Spleen (tissue), 7 donors: Measurements from ENCODE around the gene RNPEP.

Experiments
- POLR2A ChIP-seq, 3 donors: fragments of 450-650 bp; IDR thresholded peaks; one replicate each; pipeline ENCODE4 v1.5.1; 2017; ENCODE audit warnings: antibody characterized with exemption in 3 of 3, mild to moderate bottlenecking in 1 of 3
- POLR2AphosphoS5 ChIP-seq, 3 donors: sonication (generic); formaldehyde crosslinking; IDR thresholded peaks; one replicate each; pipeline ENCODE4 v1.5.1; 2017; ENCODE audit warnings: antibody characterized with exemption in 3 of 3
- TF ChIP-seq, protein P1 (sequence below), 11 experiments: fragments of 200-600 bp in 7 of 11; fragments of 450-650 bp in 4 of 11; sonication (generic) in 4 of 11; IDR thresholded peaks in 8 of 11; conservative IDR thresholded peaks in 3 of 11; 1 replicate in 7 of 11; 2 replicates in 4 of 11; pipeline versions ENCODE4 v1.4.0 to v1.8.0; 2016 to 2021; ENCODE audit warnings: antibody characterized with exemption in 11 of 11, inconsistent platforms in 4 of 11, mild to moderate bottlenecking in 1 of 11
- donor health status: DM: no; HTN: no; CAD: no; lungs with moderate emphysema.
- donor health status: DM: no; HTN: no; CAD: no.
- donor health status: DM: no; HTN: no; CAD: no.

DNA sequence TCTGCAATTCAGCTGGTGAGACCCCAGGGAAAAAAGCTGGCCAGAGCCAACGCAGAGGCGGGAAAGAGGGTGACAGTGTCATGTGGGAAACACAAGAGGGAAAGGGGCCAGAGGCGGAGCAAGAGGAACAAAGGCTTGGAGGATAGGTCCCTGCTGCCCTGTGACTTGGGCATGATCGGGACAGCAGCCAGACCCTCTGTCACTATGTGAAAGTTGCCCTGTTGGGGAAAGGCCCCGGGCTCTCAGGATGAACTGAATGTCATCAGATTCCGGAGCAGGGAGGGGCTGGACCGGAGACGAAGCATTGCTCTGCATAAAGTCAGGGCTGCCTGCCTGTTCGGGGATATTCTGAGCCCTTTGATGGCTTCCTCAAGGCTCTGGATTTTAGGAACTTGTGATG lies 22.3 kb downstream of the RNPEP start:
- TF ChIP-seq, protein P1, sequence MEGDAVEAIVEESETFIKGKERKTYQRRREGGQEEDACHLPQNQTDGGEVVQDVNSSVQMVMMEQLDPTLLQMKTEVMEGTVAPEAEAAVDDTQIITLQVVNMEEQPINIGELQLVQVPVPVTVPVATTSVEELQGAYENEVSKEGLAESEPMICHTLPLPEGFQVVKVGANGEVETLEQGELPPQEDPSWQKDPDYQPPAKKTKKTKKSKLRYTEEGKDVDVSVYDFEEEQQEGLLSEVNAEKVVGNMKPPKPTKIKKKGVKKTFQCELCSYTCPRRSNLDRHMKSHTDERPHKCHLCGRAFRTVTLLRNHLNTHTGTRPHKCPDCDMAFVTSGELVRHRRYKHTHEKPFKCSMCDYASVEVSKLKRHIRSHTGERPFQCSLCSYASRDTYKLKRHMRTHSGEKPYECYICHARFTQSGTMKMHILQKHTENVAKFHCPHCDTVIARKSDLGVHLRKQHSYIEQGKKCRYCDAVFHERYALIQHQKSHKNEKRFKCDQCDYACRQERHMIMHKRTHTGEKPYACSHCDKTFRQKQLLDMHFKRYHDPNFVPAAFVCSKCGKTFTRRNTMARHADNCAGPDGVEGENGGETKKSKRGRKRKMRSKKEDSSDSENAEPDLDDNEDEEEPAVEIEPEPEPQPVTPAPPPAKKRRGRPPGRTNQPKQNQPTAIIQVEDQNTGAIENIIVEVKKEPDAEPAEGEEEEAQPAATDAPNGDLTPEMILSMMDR (IDR thresholded peaks at IDR 0.05 in 8 of 11, conservative IDR thresholded peaks at IDR 0.05 in 3 of 11), result no peak
- TF ChIP-seq POLR2AphosphoS5 (IDR thresholded peaks at IDR 0.05) (no peak), POLR2A (IDR thresholded peaks at IDR 0.05) (no peak)
